Measurements from ENCODE around the gene TTLL6.

TTLL6 gene

GRCh38 chr17:48735062-48735351 is 82.0 kb downstream of the TTLL6 start:
- DNase-seq: no peak

GRCh38 chr17:48734333-48735061 is 82.5 kb downstream of the TTLL6 start:
- no peak for DNase-seq

GRCh38 chr17:48733632-48734328 is 83.2 kb downstream of the TTLL6 start:
- DNase-seq: no peak

GRCh38 chr17:48732688-48733629 is 84.1 kb downstream of the TTLL6 start:
- DNase-seq: no peak

- DNase-seq: no peak
Measured at GRCh38 chr17:48731355-48731754, 85.7 kb downstream of the TTLL6 start.

GRCh38 chr17:48730240-48730550 is 86.8 kb downstream of the TTLL6 start:
- DNase-seq: no peak

- no peak for DNase-seq
Measured at GRCh38 chr17:48729335-48730239, 87.4 kb downstream of the TTLL6 start.

- DNase-seq: peak; percentile 57
Measured at GRCh38 chr17:48728232-48729231, 88.5 kb downstream of the TTLL6 start, which contains the start of gene HOXB13. Gene HOXB13, minus strand, starts transcription at chr17:48728750. Its CDS starts 157 bp downstream, at chr17:48728593.

GRCh38 chr17:48727415-48728175 is 89.4 kb downstream of the TTLL6 start:
- DNase-seq: no peak

- no peak for DNase-seq
Measured at GRCh38 chr17:48726916-48727286, 90.1 kb downstream of the TTLL6 start.

- DNase-seq: no peak
Measured at GRCh38 chr17:48726114-48726915, 90.7 kb downstream of the TTLL6 start.

GRCh38 chr17:48725288-48726064 is 91.6 kb downstream of the TTLL6 start:
- DNase-seq: no peak

- DNase-seq: no peak
Measured at GRCh38 chr17:48725004-48725287, 92.1 kb downstream of the TTLL6 start.

GRCh38 chr17:48724251-48725003 is 92.6 kb downstream of the TTLL6 start:
- peak; percentile 89 for DNase-seq

GRCh38 chr17:48723423-48724250 is 93.4 kb downstream of the TTLL6 start:
- no peak for DNase-seq

GRCh38 chr17:48722915-48723422 is 94.1 kb downstream of the TTLL6 start, which contains the start of gene PRAC2:
Gene PRAC2, plus strand, starts transcription at chr17:48723185. Its CDS starts 1,226 bp downstream, at chr17:48724411.
- DNase-seq: no peak

Data from NCI-H82 (cell line).